ENCODE measurements around the gene ATP7B.

The ATP7B gene

GRCh38 chr13:51932231-51932630 lies 79.0 kb downstream of the ATP7B start:
- TF ChIP-seq CTCF (conservative IDR thresholded peaks at IDR 0.05): no peak
- no peak overlapping the region for H3K27ac ChIP-seq

DNA sequence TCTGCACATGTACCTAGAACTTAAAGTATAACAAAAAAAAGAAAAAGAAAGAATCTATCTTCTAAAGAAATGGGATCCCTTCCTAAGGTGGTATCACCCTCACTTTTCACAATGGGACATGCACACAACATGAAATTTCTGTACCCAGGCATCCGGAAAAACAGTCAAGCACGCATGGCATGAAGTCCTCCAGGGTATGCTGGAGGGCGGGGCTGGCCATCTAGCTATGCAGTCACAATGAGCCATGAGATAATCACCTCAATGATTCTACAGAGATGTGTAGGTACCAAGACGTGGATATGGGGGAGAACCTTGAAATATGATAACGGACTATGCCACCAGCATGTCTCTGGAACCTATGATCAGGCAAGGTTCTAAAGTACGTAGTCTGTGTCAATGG lies 79.6 kb downstream of the ATP7B start:
- TF ChIP-seq CTCF (conservative IDR thresholded peaks at IDR 0.05): no peak
- H3K27ac ChIP-seq: no peak overlapping the region

- no peak for TF ChIP-seq CTCF (conservative IDR thresholded peaks at IDR 0.05)
- no peak overlapping the region for H3K27ac ChIP-seq
Measured at GRCh38 chr13:51929699-51930098, 81.6 kb downstream of the ATP7B start.

GRCh38 chr13:51928231-51928630 lies 83.0 kb downstream of the ATP7B start:
- TF ChIP-seq CTCF (conservative IDR thresholded peaks at IDR 0.05): no peak
- H3K27ac ChIP-seq: no peak overlapping the region

- TF ChIP-seq CTCF (conservative IDR thresholded peaks at IDR 0.05): no peak
- H3K27ac ChIP-seq: no peak overlapping the region
Measured at GRCh38 chr13:51927129-51927528, 84.1 kb downstream of the ATP7B start.

GRCh38 chr13:51926528-51926885 lies 84.7 kb downstream of the ATP7B start:
- no peak for TF ChIP-seq CTCF (conservative IDR thresholded peaks at IDR 0.05)
- no peak overlapping the region for H3K27ac ChIP-seq

DNA sequence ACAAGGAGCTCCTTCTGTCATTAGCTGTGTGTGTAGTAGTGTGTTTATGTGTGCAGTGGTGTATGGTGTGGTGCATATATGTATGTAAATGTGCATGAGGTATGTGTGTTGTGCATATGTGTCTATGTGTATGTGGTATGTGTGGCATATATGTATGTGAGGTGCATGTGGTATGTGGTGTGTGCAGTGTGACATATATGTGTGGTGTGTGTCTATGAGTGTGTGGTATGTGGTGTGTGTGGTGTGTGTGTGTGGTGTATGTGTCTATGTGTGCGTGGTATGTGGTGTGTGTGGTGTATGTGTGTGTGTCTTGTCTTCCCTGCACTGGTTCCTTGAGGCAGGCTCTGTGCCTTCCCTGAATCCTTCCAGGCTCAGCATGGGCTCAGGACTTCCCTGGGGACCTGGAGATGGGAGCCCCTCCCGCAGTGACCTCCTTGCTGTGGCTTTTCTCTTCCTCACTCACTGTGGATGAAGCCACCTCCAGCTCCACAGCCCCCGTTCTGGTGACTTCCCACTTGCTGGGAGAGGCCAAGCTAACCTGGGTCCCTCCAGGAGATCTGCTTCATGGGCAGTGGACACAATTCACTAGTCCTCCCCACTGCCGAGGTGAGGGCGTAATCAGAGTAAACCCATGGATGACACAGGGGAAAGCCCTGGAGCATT lies 85.3 kb downstream of the ATP7B start:
- TF ChIP-seq CTCF (conservative IDR thresholded peaks at IDR 0.05): no peak
- H3K27ac ChIP-seq: no peak overlapping the region
